Measurements from ENCODE around the gene NXPE3.

The NXPE3 gene

GRCh38 chr3:101812895-101813294 is 33.9 kb downstream of the NXPE3 start:
- Histone ChIP-seq H3K9ac (ENCODE audit: low read length) (no peak overlapping the region), H3K4me3 (ENCODE audit: low read depth, low read length, poor library complexity, severe bottlenecking) (no peak overlapping the region), H2AFZ (ENCODE audit: low read length) (no peak overlapping the region), H3K9me2 (ENCODE audit: low read depth, low read length) (no peaks in the 10 kb centered on the region), H3K79me2 (ENCODE audit: insufficient read depth, low read length) (no peaks in the 10 kb centered on the region), H4K20me1 (ENCODE audit: insufficient read depth, low read length) (no peaks in the 10 kb centered on the region), H3K36me3 (ENCODE audit: insufficient read depth, low read length) (peaks cover 10% of the 10 kb centered on the region; the same call in 1 of the 2 replicates), H3K27ac (ENCODE audit: low read depth, low read length, poor library complexity, severe bottlenecking) (no peak overlapping the region), H3K27me3 (ENCODE audit: insufficient read depth, low read length) (no peaks in the 10 kb centered on the region), H3K9me3 (ENCODE audit: low read length) (no peaks in the 10 kb centered on the region), H3K4me2 (ENCODE audit: low read length) (no peak overlapping the region), H3K4me1 (ENCODE audit: insufficient read depth, low read length, severe bottlenecking) (peaks cover 30% of the 10 kb centered on the region), H3F3A (ENCODE audit: insufficient read depth, low read length) (no peaks in the 10 kb centered on the region)
- TF ChIP-seq EZH2 (IDR thresholded peaks at IDR 0.05; ENCODE audit: borderline replicate concordance, low read length), result no peak
- no peak for TF ChIP-seq CTCF (IDR thresholded peaks at IDR 0.05; ENCODE audit: low read length)

GRCh38 chr3:101813817-101814440 is 34.9 kb downstream of the NXPE3 start:
- Histone ChIP-seq H3K9me3 (ENCODE audit: low read length) (no peaks in the 10 kb centered on the region), H3K79me2 (ENCODE audit: insufficient read depth, low read length) (no peaks in the 10 kb centered on the region), H3K27me3 (ENCODE audit: insufficient read depth, low read length) (no peaks in the 10 kb centered on the region), H3K4me3 (ENCODE audit: low read depth, low read length, poor library complexity, severe bottlenecking) (no peak overlapping the region), H3K9me2 (ENCODE audit: low read depth, low read length) (no peaks in the 10 kb centered on the region), H3K4me2 (ENCODE audit: low read length) (peak overlapping the region; percentile 20; the same call in 1 of the 2 replicates), H3K9ac (ENCODE audit: low read length) (no peak overlapping the region), H3F3A (ENCODE audit: insufficient read depth, low read length) (no peaks in the 10 kb centered on the region), H2AFZ (ENCODE audit: low read length) (no peak overlapping the region), H3K4me1 (ENCODE audit: insufficient read depth, low read length, severe bottlenecking) (peaks cover 36% of the 10 kb centered on the region), H3K27ac (ENCODE audit: low read depth, low read length, poor library complexity, severe bottlenecking) (peak overlapping the region; percentile 38), H4K20me1 (ENCODE audit: insufficient read depth, low read length) (no peaks in the 10 kb centered on the region), H3K36me3 (ENCODE audit: insufficient read depth, low read length) (peaks cover 10% of the 10 kb centered on the region; the same call in 1 of the 2 replicates)
- TF ChIP-seq CTCF (IDR thresholded peaks at IDR 0.05; ENCODE audit: low read length) (peak; percentile 63), EZH2 (IDR thresholded peaks at IDR 0.05; ENCODE audit: borderline replicate concordance, low read length) (no peak)

GRCh38 chr3:101814835-101815234 is 35.8 kb downstream of the NXPE3 start:
- Histone ChIP-seq H3K27me3 (ENCODE audit: insufficient read depth, low read length) (no peaks in the 10 kb centered on the region), H3K9me2 (ENCODE audit: low read depth, low read length) (no peaks in the 10 kb centered on the region), H3F3A (ENCODE audit: insufficient read depth, low read length) (no peaks in the 10 kb centered on the region), H4K20me1 (ENCODE audit: insufficient read depth, low read length) (no peaks in the 10 kb centered on the region), H3K27ac (ENCODE audit: low read depth, low read length, poor library complexity, severe bottlenecking) (peak overlapping the region; percentile 38), H3K4me2 (ENCODE audit: low read length) (no peak overlapping the region), H3K9ac (ENCODE audit: low read length) (no peak overlapping the region), H2AFZ (ENCODE audit: low read length) (no peak overlapping the region), H3K4me1 (ENCODE audit: insufficient read depth, low read length, severe bottlenecking) (peaks cover 36% of the 10 kb centered on the region), H3K4me3 (ENCODE audit: low read depth, low read length, poor library complexity, severe bottlenecking) (no peak overlapping the region), H3K79me2 (ENCODE audit: insufficient read depth, low read length) (no peaks in the 10 kb centered on the region), H3K36me3 (ENCODE audit: insufficient read depth, low read length) (peaks cover 12% of the 10 kb centered on the region; the same call in 1 of the 2 replicates), H3K9me3 (ENCODE audit: low read length) (no peaks in the 10 kb centered on the region)
- TF ChIP-seq EZH2 (IDR thresholded peaks at IDR 0.05; ENCODE audit: borderline replicate concordance, low read length) (no peak), CTCF (IDR thresholded peaks at IDR 0.05; ENCODE audit: low read length) (no peak)

Measured in OCI-LY1 (cell line).